HG03520 (cell line): ENCODE data around the gene CCT8L2.
"Not testable (repeated sequence)": the region's sequence is repeated elsewhere in the genome, so short reads cannot be mapped to it uniquely, and the experiment has no call there.

Experiments used
- ATAC-seq: cut with Tn5 transposase; IDR thresholded peaks from one replicate; pipeline ENCODE4 v1.9.1; 2021; ENCODE audit warnings: mild to moderate bottlenecking, moderate library complexity; ENCODE audit not compliant: unreplicated experiment

The CCT8L2 gene

GRCh38 chr22:16559056-16559955, 33.3 kb downstream of the CCT8L2 start:
- no peak for ATAC-seq

GRCh38 chr22:16558376-16558945, 34.1 kb downstream of the CCT8L2 start:
- not testable (repeated sequence) for ATAC-seq

- not testable (repeated sequence) for ATAC-seq
Measured at GRCh38 chr22:16557511-16557910, 35.1 kb downstream of the CCT8L2 start.

GRCh38 chr22:16555077-16555994, 37.3 kb downstream of the CCT8L2 start:
- not testable (repeated sequence) for ATAC-seq

- ATAC-seq: not testable (repeated sequence)
Measured at GRCh38 chr22:16543310-16543709, 49.3 kb downstream of the CCT8L2 start.
